ENCODE results near the gene CCNK. TPM values are rescaled to one million over a fixed set of nuclear protein-coding genes. Genes with fewer than 3 reads are reported as not detected.

The CCNK gene
- total RNA-seq, 1 experiment from 2014 or later, result 80.1 TPM

DNA sequence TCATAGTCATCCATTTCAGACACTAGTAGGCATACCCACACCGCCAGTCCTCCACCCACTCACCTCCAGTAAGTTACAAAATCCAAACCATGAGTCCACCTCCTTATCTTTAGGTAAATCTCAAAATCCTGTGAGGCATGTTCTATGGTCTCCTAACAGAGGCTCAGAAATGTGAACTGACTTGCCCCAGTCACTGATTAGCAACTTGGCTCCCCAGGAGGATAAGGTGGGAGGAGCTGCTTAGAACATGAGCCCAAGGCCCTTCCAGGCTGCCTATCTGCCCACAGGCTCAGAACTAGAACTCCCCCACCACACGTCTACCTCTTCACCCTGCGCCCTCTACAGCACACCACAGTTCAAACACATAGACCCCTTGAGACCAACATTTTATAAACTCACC lies 20.4 kb upstream of the CCNK start:
- Histone ChIP-seq H3K9me3 (ENCODE audit: control insufficient read depth, low read depth, low read length) (no peaks in the 10 kb centered on the region), H3K23me2 (ENCODE audit: insufficient read length, low read depth, low read length, poor library complexity, severe bottlenecking) (no peaks in the 10 kb centered on the region), H3K18ac (ENCODE audit: insufficient read length, low read depth, low read length) (no peak overlapping the region), H4K20me1 (ENCODE audit: control insufficient read depth, insufficient read depth, insufficient read length) (no peaks in the 10 kb centered on the region), H2AK5ac (ENCODE audit: insufficient read length, low read length) (no peak overlapping the region), H2BK12ac (ENCODE audit: insufficient read length, low read depth, low read length) (no peak overlapping the region), H3K4me1 (ENCODE audit: insufficient read depth, low read length) (peaks cover 8% of the 10 kb centered on the region; the same call in 1 of the 2 replicates), H3K79me2 (ENCODE audit: insufficient read depth, low read length) (no peaks in the 10 kb centered on the region; the same call in 1 of the 2 replicates), H3K56ac (ENCODE audit: insufficient read length, low read depth, low read length) (no peak overlapping the region), H3K79me1 (ENCODE audit: insufficient read depth, low read depth, low read length, poor library complexity, severe bottlenecking) (peaks cover 5% of the 10 kb centered on the region), H3K23ac (ENCODE audit: insufficient read length, low read depth, low read length) (no peak overlapping the region), H4K5ac (ENCODE audit: insufficient read length, low read depth, low read length) (no peak overlapping the region), H3K9ac (ENCODE audit: extremely low read depth, insufficient read length, low read length) (no peak overlapping the region), H3K14ac (ENCODE audit: insufficient read depth, low read length) (no peak overlapping the region), H3K27me3 (ENCODE audit: insufficient read depth, low read length) (no peaks in the 10 kb centered on the region), H3T11ph (ENCODE audit: low read length) (no peak overlapping the region), H2AFZ (ENCODE audit: low read length) (no peak overlapping the region), H4K91ac (ENCODE audit: insufficient read length, low read depth, low read length) (no peak overlapping the region), H3K27ac (ENCODE audit: insufficient read length, low read depth, low read length) (no peak overlapping the region), H2BK120ac (ENCODE audit: low read depth, low read length, poor library complexity, severe bottlenecking) (no peak overlapping the region), H4K8ac (replicated peaks; ENCODE audit: insufficient read length, low read depth, low read length) (no peak overlapping the region), H2BK5ac (ENCODE audit: insufficient read length, low read length) (no peak overlapping the region), H3K4ac (ENCODE audit: low read depth, low read length) (no peak overlapping the region), H2BK15ac (ENCODE audit: low read depth, low read length) (no peak overlapping the region), H3K4me2 (ENCODE audit: insufficient read depth, insufficient read length, low read length) (no peak overlapping the region), H2BK20ac (ENCODE audit: low read depth, low read length, poor library complexity, severe bottlenecking) (no peak overlapping the region)
- no peak overlapping the region for H3K4me3 Mint-ChIP-seq
- H3K27me3 Mint-ChIP-seq (ENCODE audit: low read depth), result no peaks in the 10 kb centered on the region
- DNase-seq, result peak; percentile 60
- H3K36me3 Mint-ChIP-seq (ENCODE audit: insufficient read depth in 1 of 3, low read depth in 3 of 3), result peaks cover 8 to 46% (median 43%) of the 10 kb centered on the region in 3 experiments; a peak in 6 of 7 replicates
- no CpG with 5 or more reads among the region's 3 CpGs for WGBS (ENCODE audit: extremely low coverage, insufficient read length, low lambda C conversion rate)
- H3K9me3 Mint-ChIP-seq, result no peaks in the 10 kb centered on the region
- peak overlapping the region; percentile 38 to 83 (median 53); a peak in 5 of 7 replicates for H3K27ac Mint-ChIP-seq
- TF ChIP-seq, protein P1, sequence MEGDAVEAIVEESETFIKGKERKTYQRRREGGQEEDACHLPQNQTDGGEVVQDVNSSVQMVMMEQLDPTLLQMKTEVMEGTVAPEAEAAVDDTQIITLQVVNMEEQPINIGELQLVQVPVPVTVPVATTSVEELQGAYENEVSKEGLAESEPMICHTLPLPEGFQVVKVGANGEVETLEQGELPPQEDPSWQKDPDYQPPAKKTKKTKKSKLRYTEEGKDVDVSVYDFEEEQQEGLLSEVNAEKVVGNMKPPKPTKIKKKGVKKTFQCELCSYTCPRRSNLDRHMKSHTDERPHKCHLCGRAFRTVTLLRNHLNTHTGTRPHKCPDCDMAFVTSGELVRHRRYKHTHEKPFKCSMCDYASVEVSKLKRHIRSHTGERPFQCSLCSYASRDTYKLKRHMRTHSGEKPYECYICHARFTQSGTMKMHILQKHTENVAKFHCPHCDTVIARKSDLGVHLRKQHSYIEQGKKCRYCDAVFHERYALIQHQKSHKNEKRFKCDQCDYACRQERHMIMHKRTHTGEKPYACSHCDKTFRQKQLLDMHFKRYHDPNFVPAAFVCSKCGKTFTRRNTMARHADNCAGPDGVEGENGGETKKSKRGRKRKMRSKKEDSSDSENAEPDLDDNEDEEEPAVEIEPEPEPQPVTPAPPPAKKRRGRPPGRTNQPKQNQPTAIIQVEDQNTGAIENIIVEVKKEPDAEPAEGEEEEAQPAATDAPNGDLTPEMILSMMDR (conservative IDR thresholded peaks at IDR 0.05), result peak; percentile 36
- H3K4me1 Mint-ChIP-seq, result peaks cover 36 to 41% of the 10 kb centered on the region in 2 experiments
